SKM-1 (cell line): ENCODE data around the gene HEMK1.
A peak's percentile ranks its signal among the peaks of the same experiment; 100 is the strongest.

Experiments used
- DNase-seq: peaks from one replicate; lab custom pipeline; 2025; ENCODE audit not compliant: unreplicated experiment; lab: John Stamatoyannopoulos, UW

Gene HEMK1, protein sequence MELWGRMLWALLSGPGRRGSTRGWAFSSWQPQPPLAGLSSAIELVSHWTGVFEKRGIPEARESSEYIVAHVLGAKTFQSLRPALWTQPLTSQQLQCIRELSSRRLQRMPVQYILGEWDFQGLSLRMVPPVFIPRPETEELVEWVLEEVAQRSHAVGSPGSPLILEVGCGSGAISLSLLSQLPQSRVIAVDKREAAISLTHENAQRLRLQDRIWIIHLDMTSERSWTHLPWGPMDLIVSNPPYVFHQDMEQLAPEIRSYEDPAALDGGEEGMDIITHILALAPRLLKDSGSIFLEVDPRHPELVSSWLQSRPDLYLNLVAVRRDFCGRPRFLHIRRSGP

DNA sequence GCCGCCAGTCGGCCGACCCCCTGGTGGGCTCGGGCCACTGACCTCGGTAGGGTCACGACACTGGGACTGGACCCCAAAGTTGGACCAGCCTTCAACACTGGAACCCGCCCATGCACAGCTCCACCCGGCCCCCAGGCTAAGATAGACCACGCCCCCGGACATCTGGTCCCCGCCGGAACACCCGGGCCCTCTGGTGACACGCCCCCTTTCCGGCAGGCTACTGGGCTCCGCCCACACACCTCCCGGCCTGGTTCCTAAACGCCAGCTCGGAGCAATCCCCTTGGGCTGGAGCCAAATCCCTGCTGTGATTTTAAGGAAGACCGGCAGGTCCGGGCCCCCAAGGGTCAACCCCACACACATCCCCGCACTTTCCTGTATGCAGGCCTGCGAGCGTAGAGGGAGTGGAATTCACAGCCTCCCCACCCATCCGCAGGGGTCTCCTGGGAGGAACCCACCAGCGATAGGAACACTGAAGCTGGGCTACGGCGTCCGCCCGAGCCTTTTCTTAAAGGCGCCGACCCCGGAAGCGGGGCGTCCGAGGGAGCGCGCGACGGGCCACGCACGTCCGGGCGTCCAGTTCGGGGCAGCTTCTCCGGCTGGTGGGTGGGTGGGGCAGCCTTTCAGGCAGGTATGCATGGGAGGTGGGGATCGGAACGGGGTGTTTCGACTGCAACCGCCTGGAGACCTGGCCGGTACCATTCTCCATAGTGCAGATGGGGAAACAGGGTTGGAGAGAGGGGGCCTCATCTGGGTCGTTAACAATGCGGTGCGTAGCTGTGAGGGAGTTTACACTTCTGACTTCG is at the start of gene HEMK1:
TSS of gene HEMK1 (plus strand) at position 576 of the 803 bp plus-strand sequence. CDS start 1,583 bp downstream, outside the sequence.
- peak; percentile 91 for DNase-seq

DNA sequence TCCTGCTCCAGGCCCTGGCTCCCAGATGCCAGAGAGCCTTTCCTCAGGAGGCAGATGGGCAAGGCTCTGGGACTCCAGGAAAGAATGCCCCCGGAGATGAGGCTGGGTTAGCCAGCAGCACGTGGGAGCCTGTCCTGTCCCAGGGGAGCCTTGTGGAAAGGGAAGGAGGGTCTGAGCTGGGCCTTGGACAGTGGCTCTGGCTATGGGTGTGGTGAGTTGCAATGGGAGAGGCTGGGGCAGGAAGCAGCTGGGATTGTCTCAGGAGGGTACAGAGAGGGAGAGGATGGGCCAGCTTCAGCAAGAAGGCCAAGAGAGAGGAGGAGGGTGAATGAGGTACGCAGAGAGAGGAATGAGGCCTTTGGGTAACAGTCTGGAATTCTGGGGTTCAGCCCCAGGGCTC is 48.5 kb upstream of the HEMK1 start:
- no peak for DNase-seq

DNA sequence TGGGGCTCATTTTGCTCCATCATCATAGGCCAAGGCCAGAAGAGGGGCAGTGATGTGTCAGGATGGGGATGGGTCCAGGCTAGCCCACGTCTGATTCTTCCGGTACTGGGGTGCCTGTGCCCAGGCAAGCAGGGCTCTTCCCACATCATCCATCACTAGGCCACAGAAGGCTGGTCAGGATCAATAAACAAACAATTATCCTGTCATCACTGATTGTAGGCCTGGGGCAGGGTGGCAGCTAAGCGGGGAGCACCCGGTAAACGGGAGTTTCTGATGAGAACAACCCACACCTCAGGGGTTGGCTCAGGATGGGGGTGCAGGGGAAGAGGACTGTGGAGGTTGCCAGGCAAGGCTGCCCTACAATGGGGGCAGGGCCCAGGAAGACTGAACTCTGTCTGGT is 47.8 kb upstream of the HEMK1 start:
- no peak for DNase-seq

DNA sequence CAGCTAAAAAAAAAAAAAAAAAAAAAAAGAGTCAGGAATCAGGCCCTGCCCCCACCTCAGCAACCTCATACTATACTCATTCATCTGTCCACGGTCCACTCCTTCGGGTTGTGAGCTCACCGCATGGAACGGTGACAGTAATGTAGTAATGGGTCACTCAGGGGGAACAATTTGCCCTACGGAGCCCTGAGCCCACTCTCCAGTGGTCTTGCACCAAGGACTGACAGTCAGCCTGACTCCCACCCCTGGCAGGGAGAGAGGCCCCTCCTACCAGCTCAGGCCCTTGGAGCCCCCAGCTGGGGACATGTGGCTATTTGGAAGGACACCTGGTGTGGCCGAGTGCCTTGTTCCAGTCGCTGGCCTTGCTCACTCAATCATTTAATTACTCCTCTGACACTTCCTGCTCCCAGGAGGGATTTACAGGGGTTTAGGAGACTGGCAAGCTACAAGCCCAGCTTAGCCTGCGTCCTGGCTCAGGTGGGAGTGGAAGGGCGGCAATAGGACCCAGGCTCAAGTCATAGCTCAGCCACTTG is 46.0 kb upstream of the HEMK1 start:
- no peak for DNase-seq

DNA sequence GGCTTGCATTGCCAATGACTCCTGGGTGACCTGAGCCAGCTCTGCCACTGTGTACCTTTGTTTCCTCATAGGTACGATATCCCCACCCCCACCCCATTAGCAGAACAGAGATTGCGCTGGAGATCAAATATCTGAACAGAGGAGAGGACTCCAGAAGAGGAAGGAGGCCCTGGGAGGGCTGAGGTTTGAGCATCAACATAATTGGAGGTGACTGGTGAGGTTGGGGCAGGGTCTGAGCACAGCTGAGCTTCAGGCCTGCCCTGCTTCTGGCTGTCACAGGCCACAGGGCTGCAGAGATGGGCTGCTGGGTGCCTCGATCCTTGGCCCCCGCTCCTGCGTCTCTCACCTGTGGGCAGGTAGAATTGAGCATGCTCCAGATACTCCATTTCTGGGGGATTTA is 44.6 kb upstream of the HEMK1 start:
- DNase-seq: no peak

DNA sequence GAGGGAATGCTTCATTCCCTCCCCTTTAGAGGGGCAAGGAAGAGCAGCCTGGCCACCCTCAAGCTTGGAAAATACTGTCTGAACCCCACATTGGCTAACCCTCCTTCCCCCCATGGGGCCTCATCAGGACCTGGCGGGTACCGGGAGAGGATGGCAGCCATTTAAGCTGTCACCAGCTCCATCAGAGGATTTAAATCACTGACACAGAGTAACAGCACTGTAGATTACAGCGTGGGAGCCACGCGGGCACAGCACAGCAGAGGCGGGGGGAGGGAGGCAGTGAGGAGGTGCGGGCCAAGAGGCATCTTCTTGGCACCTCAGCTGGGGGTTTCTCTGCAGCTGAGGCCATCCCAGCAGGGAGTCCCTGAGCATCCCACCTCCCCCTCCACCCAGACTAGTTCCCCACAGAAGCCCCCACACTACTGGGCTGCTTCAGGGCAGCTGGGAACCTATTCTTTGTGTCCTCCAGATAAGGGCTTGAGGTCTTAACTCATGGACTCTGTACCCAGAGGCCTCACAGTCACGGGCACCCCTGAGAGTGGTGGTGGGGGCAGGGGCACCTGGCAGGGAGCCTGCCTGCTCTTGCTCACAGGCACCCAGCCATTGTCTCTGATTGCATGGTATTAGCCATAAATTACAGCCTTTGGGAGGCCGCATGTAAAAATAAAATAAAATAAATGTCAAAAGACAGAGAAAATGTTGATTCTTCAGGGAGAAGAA is 44.0 kb upstream of the HEMK1 start:
- DNase-seq: no peak

DNA sequence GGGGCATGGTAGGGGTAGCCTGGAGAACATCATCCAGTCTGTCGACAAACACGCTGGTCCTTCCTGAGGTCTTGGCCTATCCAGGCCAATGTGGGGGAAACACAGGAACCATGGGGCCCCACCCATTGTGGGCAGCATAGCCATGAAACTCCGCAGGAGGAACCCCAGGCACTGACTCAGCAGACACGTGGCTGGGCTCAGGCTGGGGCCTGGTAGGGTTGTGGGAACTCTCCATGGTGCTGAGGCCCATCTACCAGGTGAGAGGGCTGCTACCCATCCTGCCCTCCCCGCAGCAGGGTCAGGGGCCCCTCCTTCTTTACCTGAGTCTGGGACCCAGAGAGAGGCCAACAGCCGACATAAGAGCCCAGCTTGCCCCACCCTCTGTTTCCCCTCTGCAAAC is 43.3 kb upstream of the HEMK1 start:
- DNase-seq: no peak

DNA sequence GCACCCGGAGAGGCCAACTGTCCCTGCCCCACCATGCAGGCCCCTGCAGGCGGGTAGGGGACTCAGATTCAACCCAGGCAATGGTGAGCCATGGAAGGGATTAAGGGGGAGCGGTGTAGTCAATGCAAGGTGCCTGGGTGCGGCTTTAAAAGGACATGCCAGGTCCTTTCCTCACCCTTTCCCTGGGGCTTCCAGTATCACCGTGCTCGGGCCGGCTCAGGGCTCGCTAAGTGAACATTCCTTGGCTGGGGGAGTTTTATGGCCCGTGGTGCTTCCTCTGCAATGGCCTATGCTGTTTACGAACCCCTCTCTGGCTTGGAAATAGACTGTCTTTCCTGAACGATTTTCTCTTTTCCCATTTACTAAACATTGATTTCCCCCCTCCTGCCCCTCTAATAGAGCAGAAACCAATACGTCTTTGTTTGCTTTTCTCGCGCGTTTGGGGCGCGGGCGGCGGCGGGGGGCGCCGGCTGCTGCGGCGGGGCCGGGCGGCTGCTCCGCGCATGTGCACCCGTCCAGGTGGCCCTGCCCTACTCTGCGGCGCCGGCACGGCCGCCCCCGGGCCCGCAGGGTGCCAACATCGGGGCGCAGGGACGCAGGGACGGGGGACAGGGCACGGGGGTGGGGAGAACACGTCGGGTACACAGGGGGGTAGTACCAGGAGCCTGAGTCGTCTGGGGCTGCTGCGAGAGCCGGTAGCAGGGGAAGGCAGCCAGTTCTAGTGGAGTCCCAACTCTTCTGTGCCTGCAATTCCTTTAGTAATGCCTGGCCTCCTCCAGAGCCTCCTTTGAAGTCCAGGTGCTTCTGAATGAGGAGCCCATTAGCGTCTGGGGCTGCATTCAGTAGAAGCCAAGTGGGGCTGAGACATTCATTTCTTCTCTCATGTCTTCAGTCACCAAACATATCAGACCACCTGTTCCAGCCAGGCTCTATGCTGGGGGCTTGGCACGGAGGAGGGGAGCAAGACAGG is 39.0 kb upstream of the HEMK1 start:
- no peak for DNase-seq

DNA sequence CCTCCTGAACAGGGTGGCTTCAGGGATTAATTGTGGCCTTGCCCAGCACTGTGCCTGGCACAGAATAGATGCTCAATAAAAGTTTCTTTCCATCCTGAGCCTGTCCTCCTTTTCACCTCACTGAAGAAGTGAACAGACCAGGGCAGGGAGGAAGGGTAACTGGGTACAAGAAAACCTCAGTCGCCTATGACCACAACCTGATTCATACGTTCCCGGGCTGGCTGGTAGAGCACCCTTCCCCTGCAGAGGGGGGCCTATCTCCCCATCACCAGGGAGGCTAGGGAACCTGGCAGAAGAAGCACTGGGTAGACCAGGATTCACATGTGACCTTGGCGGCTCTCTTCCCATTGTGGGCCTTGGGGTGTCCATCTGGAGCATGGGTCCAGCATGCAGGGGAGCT is 38.1 kb upstream of the HEMK1 start:
- no peak for DNase-seq

DNA sequence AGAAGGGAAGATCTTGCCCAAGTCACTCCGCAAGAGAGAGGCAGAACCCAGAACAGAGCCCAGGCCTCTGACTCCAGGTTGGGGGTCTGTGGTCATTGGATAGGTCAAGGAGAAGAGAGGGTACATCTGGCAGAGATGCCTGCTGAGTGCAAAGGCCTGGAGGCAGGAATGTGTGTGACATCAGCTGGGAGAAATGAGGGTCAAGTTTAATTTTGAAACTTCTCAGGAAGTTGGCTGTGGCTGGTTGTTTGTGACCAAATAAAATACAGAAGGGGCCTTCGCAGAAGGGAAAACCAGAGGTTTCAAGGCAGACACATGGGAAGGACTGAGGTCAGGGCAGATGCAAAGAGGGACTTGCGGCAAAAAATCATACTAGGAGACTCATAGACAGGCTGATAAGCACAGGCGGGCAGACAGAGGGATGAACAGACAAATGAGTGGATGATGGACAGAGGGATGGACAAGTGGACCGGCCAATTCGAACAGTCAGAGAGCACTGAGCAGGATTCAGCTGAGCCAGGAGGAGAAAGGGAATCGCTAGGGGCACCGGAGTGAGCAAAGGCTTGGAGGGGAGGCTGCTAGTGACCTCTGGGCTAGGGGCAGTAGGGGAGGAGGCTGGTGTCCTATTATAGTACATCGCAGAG is 37.1 kb upstream of the HEMK1 start:
- DNase-seq: no peak

DNA sequence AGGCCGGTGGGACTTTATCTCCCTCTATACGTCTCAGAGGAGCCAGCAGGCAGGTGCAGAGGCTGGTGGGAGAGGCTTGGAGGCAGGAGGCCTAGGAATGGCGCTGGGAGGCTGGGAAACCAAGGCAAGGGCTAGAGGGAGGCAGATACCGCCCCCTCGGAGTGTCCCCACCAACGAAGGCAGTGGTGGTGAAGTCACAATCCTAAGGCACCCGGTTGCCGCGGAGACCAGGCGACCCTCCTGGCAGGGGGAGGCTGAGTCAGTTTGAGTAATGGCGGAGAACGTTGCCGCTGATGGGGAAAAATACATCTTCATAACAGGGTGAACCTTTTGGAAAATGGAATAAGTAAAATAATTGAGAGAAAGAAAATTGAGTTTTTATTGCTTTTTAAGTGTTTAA is 36.0 kb upstream of the HEMK1 start:
- no peak for DNase-seq

DNA sequence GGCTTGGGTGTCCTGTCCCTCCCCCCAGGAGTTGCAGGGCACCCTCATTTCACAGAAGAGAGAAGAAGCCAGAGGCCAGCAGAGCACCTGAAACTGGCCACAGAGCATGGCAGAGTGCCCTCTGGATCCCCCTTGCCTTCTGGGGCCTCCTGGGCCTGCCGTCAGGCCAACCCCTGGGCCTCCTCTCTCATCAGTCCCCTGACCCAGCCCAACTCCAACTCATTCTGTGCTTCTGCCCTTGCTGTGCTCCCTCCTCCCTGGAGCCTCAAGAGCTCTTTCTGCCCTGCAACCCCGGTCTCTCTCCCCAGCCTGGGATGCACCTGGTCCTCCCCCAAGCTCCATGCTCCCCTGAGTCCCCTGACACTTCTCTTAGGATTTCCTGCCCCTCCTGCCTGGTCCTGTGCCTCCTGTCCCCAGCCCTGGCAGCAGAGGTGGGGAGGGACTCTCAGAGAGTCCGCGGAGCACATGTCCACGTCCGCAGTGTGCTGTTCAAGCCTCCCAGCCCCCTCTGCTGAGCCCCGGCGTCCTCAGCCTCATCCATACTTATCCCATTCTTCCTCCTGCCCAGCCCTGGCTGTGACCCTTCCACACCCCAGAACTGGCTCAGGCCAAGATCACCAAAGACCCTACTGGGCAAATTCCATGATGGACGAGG is 35.4 kb upstream of the HEMK1 start:
- no peak for DNase-seq

DNA sequence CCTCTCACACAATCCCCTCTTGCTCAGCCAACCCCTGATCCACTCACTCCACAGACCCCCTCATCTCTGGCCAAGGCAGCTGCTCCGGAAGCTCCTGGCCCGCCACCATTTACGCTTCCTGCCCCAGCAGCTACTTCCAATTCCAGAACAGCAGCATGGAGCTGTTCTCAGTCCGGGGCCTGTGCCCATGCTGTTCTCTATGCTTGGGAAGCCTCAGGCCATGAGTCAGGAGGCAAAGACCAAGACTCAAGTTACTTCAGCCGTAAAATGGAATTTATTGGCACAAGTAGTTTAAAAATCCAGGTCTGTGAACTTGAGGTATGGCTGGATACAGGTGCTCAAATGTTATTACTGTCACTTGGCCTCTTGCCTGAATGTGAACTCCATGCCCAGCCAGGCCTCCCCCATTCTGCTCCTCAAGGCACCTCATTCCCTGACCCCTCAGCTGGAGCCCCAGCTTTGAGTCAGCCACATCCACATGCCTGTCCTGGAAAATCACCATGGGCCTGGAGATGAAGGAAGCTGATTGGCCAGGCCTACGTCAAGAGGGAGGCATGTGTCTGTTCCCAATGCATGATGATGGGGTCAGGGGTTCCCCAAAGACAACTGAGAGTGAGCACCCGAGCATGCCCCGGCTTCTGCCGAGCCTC is 34.5 kb upstream of the HEMK1 start:
- no peak for DNase-seq

DNA sequence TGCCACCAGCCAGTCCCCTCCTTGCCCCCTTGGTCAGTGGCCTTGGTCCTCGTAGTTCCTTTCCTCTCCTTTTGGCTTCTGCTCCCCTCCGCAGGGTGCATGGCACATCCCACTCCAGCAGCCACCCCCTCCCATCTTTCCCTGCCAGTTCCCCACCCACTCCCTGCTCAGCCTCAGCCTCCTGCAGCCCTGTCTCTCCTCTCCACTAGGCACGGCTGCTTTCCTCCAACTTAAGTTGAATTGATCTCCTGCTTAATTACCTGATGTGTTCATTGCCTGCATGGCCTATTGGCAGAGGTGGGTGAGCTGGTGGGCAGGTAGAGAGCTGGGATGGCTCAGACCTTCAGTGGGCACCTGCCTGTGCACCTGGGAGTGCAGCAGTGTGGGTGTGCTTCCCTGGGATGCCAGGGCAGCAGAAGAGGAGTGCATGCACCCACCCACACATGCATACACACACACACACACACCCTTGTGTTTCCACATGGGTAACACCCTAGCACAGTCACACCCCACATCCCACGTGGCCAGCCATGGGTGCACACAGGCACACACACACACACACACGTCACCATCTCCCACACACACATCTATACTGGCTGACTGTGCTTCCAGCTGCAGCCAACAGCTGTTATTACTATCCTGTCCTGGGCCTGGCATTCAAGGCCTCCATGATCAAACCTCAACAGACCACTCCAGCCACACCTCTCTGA is 32.7 kb upstream of the HEMK1 start:
- DNase-seq: no peak

DNA sequence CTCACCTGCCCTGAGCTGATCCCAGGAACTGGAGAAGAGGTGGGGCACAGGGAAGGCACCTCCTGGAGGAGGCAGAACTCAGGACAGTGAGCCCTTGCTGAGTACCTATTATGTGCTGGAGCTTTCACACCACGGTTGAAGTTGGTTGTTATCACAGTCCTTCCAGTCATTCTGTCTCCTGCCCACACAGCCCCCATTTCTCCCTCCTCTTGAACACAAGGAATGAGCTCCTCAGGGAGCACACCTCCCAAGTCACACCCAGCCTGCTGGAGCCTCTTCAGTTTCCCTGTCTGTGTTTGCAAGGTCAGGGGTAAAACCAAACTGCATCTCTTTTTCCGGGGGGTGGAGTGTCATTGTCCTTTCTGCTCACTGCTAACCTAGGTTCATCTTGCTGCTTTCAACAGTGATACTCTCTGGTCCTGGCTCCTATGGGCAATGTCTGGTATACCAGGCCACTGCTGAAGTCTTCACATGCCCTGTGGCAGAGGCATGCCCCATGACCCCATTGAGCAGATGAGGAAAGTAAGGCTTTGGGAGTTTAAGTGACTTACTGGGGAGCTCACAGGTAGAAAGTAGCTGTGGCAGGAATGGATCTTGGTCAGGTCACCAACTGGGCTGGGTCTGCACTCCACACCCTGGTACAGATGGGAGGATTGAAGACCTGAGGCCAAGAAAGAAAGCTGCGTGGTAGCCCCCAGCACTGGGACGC is 31.7 kb upstream of the HEMK1 start:
- no peak for DNase-seq

DNA sequence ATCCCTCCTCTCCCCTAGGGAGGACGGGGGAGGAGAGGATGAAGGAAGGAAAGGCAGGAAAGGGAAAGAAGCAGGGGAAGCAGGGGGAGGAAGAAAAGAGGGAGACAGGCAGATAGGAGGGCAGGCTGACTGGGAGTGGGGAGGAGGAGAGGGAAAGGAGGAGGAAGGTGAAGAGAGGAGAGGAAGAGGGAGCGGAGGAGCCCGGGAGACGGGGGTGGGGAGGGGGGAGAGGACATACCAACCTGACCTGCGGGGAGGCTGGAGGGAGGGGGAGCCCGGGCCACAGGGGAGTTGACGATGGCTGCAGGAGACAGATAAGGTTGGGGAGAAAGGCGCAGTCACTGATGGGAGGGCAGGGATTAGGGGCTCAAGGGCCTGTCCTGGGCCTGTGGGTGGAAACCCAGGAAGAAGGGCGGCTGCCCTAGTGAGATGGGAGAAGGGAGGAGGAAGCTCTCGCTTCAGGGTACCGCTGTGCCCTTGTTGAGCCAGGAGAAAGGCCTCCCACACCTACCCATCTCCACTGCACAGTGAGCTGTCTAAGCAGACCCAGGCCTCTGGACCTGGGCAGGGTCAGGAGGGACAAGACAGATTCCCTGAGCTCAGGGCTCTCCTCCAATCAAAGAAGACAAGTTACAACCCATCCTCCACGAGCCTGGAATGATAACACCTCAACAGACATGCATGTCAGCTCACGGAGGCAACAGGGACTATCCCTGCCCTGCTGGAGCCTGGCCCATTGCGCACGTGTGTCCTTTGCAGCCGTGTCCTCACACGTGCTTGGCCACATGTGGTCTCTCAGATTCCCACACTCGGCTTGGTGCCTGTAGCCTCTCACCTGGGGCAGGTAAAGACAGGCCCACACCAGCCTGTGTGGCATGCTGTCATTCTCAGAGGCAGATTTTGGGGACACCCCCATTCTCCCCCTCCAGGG is 29.7 kb upstream of the HEMK1 start:
- DNase-seq: no peak
